K562 (cell line): ENCODE measurements around the gene KNCN. TPM values are rescaled to one million over a fixed set of nuclear protein-coding genes. Genes with fewer than 3 reads are reported as not detected.

Experiments used
- ATAC-seq: fragments of 200-7000 bp; cut with Tn5 transposase; 3 replicates; pipeline ENCODE4 v1.9.1; 2020; ENCODE audit warnings: moderate library complexity
- BruUV-seq: library from RNA; stranded (reverse); fragments of 400-500 nt; replicated peaks from 2 replicates; lab custom pipeline; 2021; lab: Mats Ljungman, UMichigan
- CTCF ChIA-PET: fragments of 300-600 bp; formaldehyde crosslinking; extraction: SDS; loops from one replicate; lab custom pipeline; 2021; ENCODE audit warnings: low intra/inter-chr PET ratio; lab: Yijun Ruan, JAX
- POLR2A ChIA-PET: fragments of 300-600, 350-650 bp; sonication (Branson Sonifier 250); formaldehyde crosslinking; extraction: SDS; loops from one replicate; lab custom pipeline; 2021; ENCODE audit warnings: antibody characterized with exemption, inconsistent platforms; lab: Yijun Ruan, JAX
- DNase-seq, 4 experiments: peaks; one replicate each; pipeline versions ENCODE4 v3.0.0 to v3.0.0-alpha.2; 2011 to 2018; ENCODE audit warnings: low spot score in 3 of 4, mixed read lengths in 3 of 4; ENCODE audit errors: extremely low read depth in 1 of 4
- FAIRE-seq: peaks from 2 replicates; lab custom pipeline; 2011; peaks lifted over from hg19 to GRCh38; lab: Jason Lieb, UNC
- H2AFZ ChIP-seq: 2 replicates; pipeline ENCODE4 v1.6.0; 2011; ENCODE audit warnings: low read depth, low read length, control low read depth, inconsistent platforms
- H3K27ac ChIP-seq: fragments of 200-600 bp; 3 replicates; pipeline ENCODE4 v1.8.0; 2011; ENCODE audit warnings: low read depth, mild to moderate bottlenecking, control low read depth, inconsistent platforms, low read length, moderate library complexity, mixed read lengths; ENCODE audit errors: extremely low read depth
- H3K27me3 ChIP-seq, 2 experiments: fragments of 300-600 bp in 1 of 2; 2 replicates in 1 of 2; 3 replicates in 1 of 2; pipeline versions ENCODE4 v1.6.0 to v1.8.0; 2011; ENCODE audit warnings: inconsistent platforms in 2 of 2, low read length in 2 of 2, mild to moderate bottlenecking in 1 of 2, mixed read lengths in 1 of 2, moderate library complexity in 1 of 2; ENCODE audit not compliant: control insufficient read depth in 2 of 2, insufficient read depth in 2 of 2
- H3K36me3 ChIP-seq: fragments of 300-600 bp; 3 replicates; pipeline ENCODE4 v1.8.0; 2011; ENCODE audit warnings: mild to moderate bottlenecking, low read length, inconsistent platforms; ENCODE audit not compliant: control insufficient read depth, insufficient read depth
- H3K4me1 ChIP-seq, 2 experiments: fragments of 200-600 bp in 1 of 2; replicated peaks in 1 of 2; 2 replicates in 1 of 2; 3 replicates in 1 of 2; pipeline versions ENCODE4 v1.5.1 to v1.8.0; 2011; ENCODE audit warnings: inconsistent platforms in 2 of 2, low read length in 2 of 2, mild to moderate bottlenecking in 1 of 2, mixed read lengths in 1 of 2, moderate library complexity in 1 of 2; ENCODE audit not compliant: control insufficient read depth in 2 of 2, insufficient read depth in 2 of 2
- H3K4me2 ChIP-seq: 2 replicates; pipeline ENCODE4 v1.6.1; 2011; ENCODE audit warnings: low read length, control low read depth, inconsistent platforms, mixed read lengths; ENCODE audit not compliant: insufficient read depth
- H3K4me3 ChIP-seq: fragments of 200-600 bp; sonication (generic), shearing (Covaris generic); 2 replicates; pipeline ENCODE4 v1.5.1; 2016; ENCODE audit warnings: control low read depth, inconsistent platforms
- H3K79me2 ChIP-seq: fragments of 200-600 bp; 3 replicates; pipeline ENCODE4 v1.8.0; 2011; ENCODE audit warnings: low read length, inconsistent platforms; ENCODE audit not compliant: control insufficient read depth, insufficient read depth
- H3K9ac ChIP-seq, 2 experiments: 2 replicates each; pipeline versions ENCODE4 v1.6.0 to v1.6.1; 2011; ENCODE audit warnings: low read depth in 2 of 2, low read length in 2 of 2, control low read depth in 1 of 2, inconsistent platforms in 1 of 2, mild to moderate bottlenecking in 1 of 2, mixed read lengths in 1 of 2; ENCODE audit not compliant: insufficient read depth in 1 of 2
- H3K9me1 ChIP-seq: one replicate; pipeline ENCODE4 v1.6.0; 2011; ENCODE audit warnings: inconsistent platforms, mild to moderate bottlenecking, low read length, moderate library complexity; ENCODE audit not compliant: control insufficient read depth, insufficient read depth
- H3K9me3 ChIP-seq: replicated peaks from 2 replicates; pipeline ENCODE4 v1.5.1; 2011; ENCODE audit warnings: low read depth, low read length, inconsistent platforms; ENCODE audit not compliant: control insufficient read depth, insufficient read depth
- H4K20me1 ChIP-seq: replicated peaks from 2 replicates; pipeline ENCODE4 v1.6.1; 2011; ENCODE audit warnings: low read length, inconsistent platforms, mixed read lengths; ENCODE audit not compliant: control insufficient read depth, insufficient read depth
- ADNP ChIP-seq: fragments of 200-800 bp; sonication (Bioruptor generic); IDR thresholded peaks from 2 replicates; pipeline ENCODE4 v1.6.1; 2016; ENCODE audit warnings: missing genetic modification characterization, missing compliant biosample characterization
- BCOR ChIP-seq: fragments of 450-650 bp; IDR thresholded peaks from 2 replicates; pipeline ENCODE4 v1.6.1; 2016
- FOSL1 ChIP-seq: fragments of 200-800 bp; sonication (Bioruptor generic); conservative IDR thresholded peaks from 2 replicates; pipeline ENCODE4 v1.6.1; 2016; ENCODE audit warnings: missing genetic modification characterization, missing compliant biosample characterization
- HDAC2 ChIP-seq: fragments of 450-650 bp; IDR thresholded peaks from 2 replicates; pipeline ENCODE4 v1.6.1; 2016; ENCODE audit warnings: mild to moderate bottlenecking
- HNRNPL ChIP-seq: fragments of 200-400 bp; formaldehyde crosslinking; IDR thresholded peaks from 2 replicates; pipeline ENCODE4 v1.6.1; 2017; ENCODE audit warnings: low read depth, mild to moderate bottlenecking, low read length
- JUND ChIP-seq, 2 experiments: IDR thresholded peaks; 2 replicates in 1 of 2; 3 replicates in 1 of 2; pipeline ENCODE4 v1.6.1; 2011; ENCODE audit warnings: borderline replicate concordance in 2 of 2, low read depth in 2 of 2, low read length in 2 of 2, improper control_type of control experiment in 1 of 2, missing biosample characterization in 1 of 2, missing genetic modification characterization in 1 of 2, missing genetic modification reagents in 1 of 2
- KAT2B ChIP-seq: IDR thresholded peaks from one replicate; pipeline ENCODE4 v1.6.1; 2012; ENCODE audit warnings: low read depth, mild to moderate bottlenecking, control low read depth, inconsistent platforms, low read length, moderate library complexity
- KDM1A ChIP-seq, 2 experiments: fragments of 450-650 bp; IDR thresholded peaks; 2 replicates each; pipeline ENCODE4 v1.6.1; 2016; ENCODE audit warnings: mild to moderate bottlenecking in 2 of 2
- RBM25 ChIP-seq: fragments of 200-400 bp; formaldehyde crosslinking; IDR thresholded peaks from 2 replicates; pipeline ENCODE4 v1.6.1; 2018; ENCODE audit warnings: low read length, low read depth, moderate library complexity; ENCODE audit not compliant: severe bottlenecking
- SMARCA5 ChIP-seq: fragments of 450-650 bp; IDR thresholded peaks from 2 replicates; pipeline ENCODE4 v1.6.1; 2016
- SPI1 ChIP-seq: IDR thresholded peaks from 2 replicates; pipeline ENCODE4 v1.6.1; 2011; ENCODE audit warnings: low read depth, low read length, control low read depth, borderline replicate concordance
- SRSF7 ChIP-seq: fragments of 200-400 bp; formaldehyde crosslinking; optimal IDR thresholded peaks from 2 replicates; pipeline ENCODE3; 2017; ENCODE audit warnings: mild to moderate bottlenecking, low read depth, low read length
- TCF3 ChIP-seq: sonication (generic); formaldehyde crosslinking; IDR thresholded peaks from 2 replicates; pipeline ENCODE4 v1.4.0; 2020; ENCODE audit warnings: mild to moderate bottlenecking, missing genetic modification reagents
- WGBS: fragments of 100-300 bp; shearing (Covaris generic); methylation state at CpG from one replicate; pipeline ENCODE4 v1.1.6; 2016; ENCODE audit warnings: low coverage, mixed read lengths; ENCODE audit not compliant: insufficient coverage; ENCODE audit errors: missing lambda C conversion rate; 5-methylcytosine and 5-hydroxymethylcytosine counted together
- in situ Hi-C: fragments of 300-500 bp; cut with MboI; formaldehyde crosslinking; loops from 4 replicates; pipeline ENCODE4 v1.15.0; 2018; ENCODE audit warnings: inconsistent platforms, mixed read lengths
- intact Hi-C: fragments of 100-400 bp; cut with micrococcal nuclease; formaldehyde crosslinking; loops from 2 replicates; pipeline ENCODE4 v1.14.2; 2022
- polyA plus RNA-seq, 8 experiments: library from polyadenylated mRNA; depleted of rRNA in 4 of 8; stranded (reverse) in 5 of 8; unstranded in 3 of 8; fragments of >200 nt; fragmentation: Nextera tagmentation in 2 of 8; fragmentation: Illumina TruSeq in 1 of 8; extraction: Ambion mirVana in 2 of 8; extraction: Trizol in 1 of 8; gene quantifications; 2 replicates each; pipeline versions ENCODE4 v1.2.1 to v1.2.3, GENCODE V29; 2011 to 2014; ENCODE audit warnings: inconsistent platforms in 1 of 8, missing spikeins in 1 of 8
- total RNA-seq, 7 experiments: library from RNA; depleted of rRNA in 6 of 7; stranded (reverse); fragments of >200 nt in 6 of 7; fragmentation: Illumina TruSeq in 2 of 7; extraction: Trizol in 2 of 7; gene quantifications; 2 replicates each; pipeline versions ENCODE4 v1.2.1 to v1.2.3, GENCODE V29; 2011 to 2021; ENCODE audit warnings: low replicate concordance in 1 of 7
- TF ChIP-seq, protein P1 (sequence below), 2 experiments: fragments of 450-650 bp in 1 of 2; sonication (generic) in 1 of 2; formaldehyde crosslinking in 1 of 2; IDR thresholded peaks in 1 of 2; conservative IDR thresholded peaks in 1 of 2; 2 replicates each; pipeline versions ENCODE4 v1.6.1 to v1.8.1; 2016 to 2023; ENCODE audit warnings: mild to moderate bottlenecking in 2 of 2, moderate library complexity in 2 of 2, inconsistent platforms in 1 of 2, missing genetic modification reagents in 1 of 2

KNCN gene
- total and polyA plus RNA-seq, 9 of the 15 experiments (the other 6 are each of a cell fraction or from before 2014, with no cell fraction given), result not detected

DNA sequence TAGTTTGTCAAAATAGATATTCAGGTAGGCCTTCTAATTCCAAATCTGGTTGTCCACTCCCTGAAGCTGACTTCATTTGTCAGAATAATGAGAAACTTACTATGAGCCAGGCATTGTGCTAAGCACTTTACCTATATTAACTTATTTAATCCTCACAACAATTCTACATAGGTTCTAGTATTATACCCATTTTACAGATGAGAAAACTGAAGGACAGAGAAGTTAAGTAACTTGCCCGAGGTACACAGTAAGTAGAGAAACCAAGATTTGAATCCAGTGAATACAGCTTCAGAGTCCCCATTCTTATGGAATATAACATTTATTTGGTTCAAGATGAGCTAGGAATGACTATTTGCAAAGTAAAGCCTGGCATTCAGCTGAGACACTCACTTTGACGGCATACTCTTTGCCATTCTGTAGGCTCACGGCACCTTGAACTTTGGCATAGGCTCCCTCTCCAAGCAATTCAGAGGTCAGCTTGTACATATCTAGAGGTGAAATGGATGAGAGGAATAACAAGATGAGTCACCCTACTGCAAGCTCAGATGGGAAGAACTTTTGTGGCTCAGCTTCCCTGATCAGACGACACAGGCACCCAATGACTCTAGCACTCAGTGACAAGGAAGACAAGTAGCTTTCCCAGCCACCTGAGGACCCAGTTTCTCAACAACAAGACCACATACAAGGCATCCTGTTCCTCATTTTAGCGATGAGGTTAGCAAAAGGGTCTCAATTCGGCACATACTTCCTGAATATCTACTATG is 28.9 kb upstream of the KNCN start:
- FAIRE-seq, result peak; percentile 32

More for the DNA sequence above, 28.9 kb upstream of the KNCN start:
- H3K36me3 ChIP-seq, result peaks cover 69% of the 10 kb centered on the region
- DNase-seq, result peak in 2 of 4 experiments; percentile 20 to 27
- H3K27me3 ChIP-seq, result no peaks in the 10 kb centered on the region
- BruUV-seq, result no TSS peak
- no peak for ATAC-seq
- CTCF ChIA-PET, result no interaction called here
- intact Hi-C loops (no loop called here), in situ Hi-C loops (no loop called here)
- H2AFZ ChIP-seq, result no peak overlapping the region
- no peaks in the 10 kb centered on the region for H3K9me3 ChIP-seq
- H3K9ac ChIP-seq, result no peak overlapping the region
- 0 out of 2 replicates have a peak, but pooled peaks cover 4% of the 10 kb centered on the region for H4K20me1 ChIP-seq
- no peak overlapping the region for H3K4me3 ChIP-seq
- POLR2A ChIA-PET, result interaction anchor here (0.9 to 1.0 kb wide), 3 partner anchors 10 to 30 kb away, joined by 3 to 5 read pairs (median 4); no protein-coding TSS in a partner anchor
- no peak overlapping the region for H3K27ac ChIP-seq
- 79% methylated on average over 6 of the region's 6 CpGs for WGBS
- TF ChIP-seq KAT2B, result no peak
- 0 out of 2 replicates have a peak, but pooled peaks have one; percentile 17 for TF ChIP-seq SMARCA5
- peak; percentile 28; the same call in 1 of the 2 replicates for TF ChIP-seq HDAC2
- TF ChIP-seq SPI1, result peak; percentile 22; the same call in 1 of the 2 replicates
- TF ChIP-seq TCF3 (CRISPR knock-in tag), result 0 out of 2 replicates have a peak, but pooled peaks have one; percentile 19
- peak; percentile 69 for TF ChIP-seq BCOR
- TF ChIP-seq HNRNPL, result no peak
- TF ChIP-seq, protein P1, sequence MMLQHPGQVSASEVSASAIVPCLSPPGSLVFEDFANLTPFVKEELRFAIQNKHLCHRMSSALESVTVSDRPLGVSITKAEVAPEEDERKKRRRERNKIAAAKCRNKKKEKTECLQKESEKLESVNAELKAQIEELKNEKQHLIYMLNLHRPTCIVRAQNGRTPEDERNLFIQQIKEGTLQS (IDR thresholded peaks at IDR 0.05), result peak; percentile 62
- TF ChIP-seq, protein P1 (CRISPR knock-in tag; conservative IDR thresholded peaks at IDR 0.05), result no peak
- peak; percentile 96 for TF ChIP-seq RBM25
- peak; percentile 32; the same call in 1 of the 2 replicates for TF ChIP-seq JUND (IDR thresholded peaks at IDR 0.05; ENCODE audit: borderline replicate concordance, low read depth, low read length)
- peak; percentile 38; the same call in 1 of the 3 replicates for TF ChIP-seq JUND (tag; IDR thresholded peaks at IDR 0.05; ENCODE audit: borderline replicate concordance, low read depth, low read length)
- TF ChIP-seq SRSF7, result no peak
- TF ChIP-seq ADNP (tag), result peak; percentile 75
- TF ChIP-seq KDM1A (IDR thresholded peaks at IDR 0.05), result peak; percentile 29 to 51; a peak in 2 of 4 replicates
- peak; percentile 70 for TF ChIP-seq FOSL1
- H3K79me2 ChIP-seq, result no peaks in the 10 kb centered on the region
- H3K9me1 ChIP-seq, result no peaks in the 10 kb centered on the region
- peaks cover 10 to 38% of the 10 kb centered on the region in 2 experiments; a peak in 4 of 5 replicates for H3K4me1 ChIP-seq
- H3K4me2 ChIP-seq, result no peak overlapping the region
